Loucy (cell line): ENCODE results near the gene SELENOS.
A peak's percentile ranks its signal among the peaks of the same experiment; 100 is the strongest.

Experiments
- H2AFZ ChIP-seq: fragments of 200-600 bp; sonication (generic); 2 replicates; pipeline ENCODE4 v1.6.0; 2016; ENCODE audit warnings: antibody characterized with exemption, mild to moderate bottlenecking, low read length, moderate library complexity
- H3F3A ChIP-seq: fragments of 200-600 bp; 2 replicates; pipeline ENCODE4 v1.6.0; 2016; ENCODE audit warnings: antibody characterized with exemption, low read depth, mild to moderate bottlenecking
- H3K27me3 ChIP-seq: fragments of 200-600 bp; sonication (generic); 2 replicates; pipeline ENCODE4 v1.6.1; 2014; ENCODE audit warnings: low read length, mild to moderate bottlenecking; ENCODE audit not compliant: insufficient read depth, poor library complexity, severe bottlenecking
- H3K36me3 ChIP-seq: fragments of 200-600 bp; sonication (generic); 2 replicates; pipeline ENCODE4 v1.6.1; 2016; ENCODE audit warnings: low read length; ENCODE audit not compliant: insufficient read depth
- H3K4me1 ChIP-seq: fragments of 200-600 bp; sonication (generic); 2 replicates; pipeline ENCODE4 v1.5.1; 2014; ENCODE audit warnings: low read length, mild to moderate bottlenecking; ENCODE audit not compliant: insufficient read depth, poor library complexity, severe bottlenecking
- H3K4me2 ChIP-seq: fragments of 200-600 bp; sonication (generic); 2 replicates; pipeline ENCODE4 v1.6.0; 2014; ENCODE audit warnings: antibody characterized with exemption, low read length, low read depth, mild to moderate bottlenecking; ENCODE audit not compliant: poor library complexity, severe bottlenecking
- H3K4me3 ChIP-seq: fragments of 200-600 bp; sonication (generic); 2 replicates; pipeline ENCODE4 v1.5.1; 2014; ENCODE audit warnings: low read length, mild to moderate bottlenecking, mixed read lengths; ENCODE audit not compliant: poor library complexity, severe bottlenecking
- H3K79me2 ChIP-seq: fragments of 200-600 bp; sonication (generic); 2 replicates; pipeline ENCODE4 v1.6.1; 2014; ENCODE audit warnings: low read length; ENCODE audit not compliant: insufficient read depth
- H3K9ac ChIP-seq: fragments of 200-600 bp; sonication (generic); 2 replicates; pipeline ENCODE4 v1.6.0; 2014; ENCODE audit warnings: mild to moderate bottlenecking, low read depth, low read length, moderate library complexity; ENCODE audit not compliant: poor library complexity, severe bottlenecking
- H3K9me2 ChIP-seq: fragments of 200-600 bp; sonication (generic); replicated peaks from 2 replicates; pipeline ENCODE4 v1.6.1; 2016; ENCODE audit warnings: low read depth, low read length, mixed read lengths
- H3K9me3 ChIP-seq: fragments of 200-600 bp; sonication (generic); 2 replicates; pipeline ENCODE4 v1.6.1; 2014; ENCODE audit warnings: mild to moderate bottlenecking, antibody characterized with exemption, low read length, low read depth; ENCODE audit not compliant: insufficient read depth
- H4K20me1 ChIP-seq: fragments of 200-600 bp; sonication (generic); 2 replicates; pipeline ENCODE4 v1.6.0; 2014; ENCODE audit warnings: antibody characterized with exemption, low read length, mild to moderate bottlenecking; ENCODE audit not compliant: insufficient read depth, poor library complexity, severe bottlenecking
- CTCF ChIP-seq: fragments of 200-600 bp; sonication (generic); conservative IDR thresholded peaks from 2 replicates; pipeline ENCODE4 v1.5.1; 2014; ENCODE audit warnings: mild to moderate bottlenecking, antibody characterized with exemption, low read length
- EZH2phosphoT487 ChIP-seq: fragments of 200-600 bp; IDR thresholded peaks from 2 replicates; pipeline ENCODE4 v1.6.1; 2018; ENCODE audit warnings: antibody characterized with exemption, mild to moderate bottlenecking, moderate library complexity, borderline replicate concordance

Gene SELENOS

GRCh38 chr15:101251830-101252820, 25.2 kb downstream of the SELENOS start, which contains the start of gene CHSY1:
Gene CHSY1 (minus strand): TSS chr15:101252048. CDS start chr15:101251456, 592 bp downstream.
- H3K36me3 ChIP-seq: no peaks in the 10 kb centered on the region
- peak within 1 kb of the TSS; percentile 94 for H3K4me3 ChIP-seq
- peak within 1 kb of the TSS; percentile 96 for H2AFZ ChIP-seq
- H3K27me3 ChIP-seq: no peaks in the 10 kb centered on the region
- H3K9me2 ChIP-seq: no peaks in the 10 kb centered on the region
- 0 out of 2 replicates have a peak, but pooled peaks cover 6% of the 10 kb centered on the region for H3F3A ChIP-seq
- no peak for TF ChIP-seq CTCF
- H3K9me3 ChIP-seq: no peaks in the 10 kb centered on the region
- peaks cover 58% of the 10 kb centered on the region for H3K4me1 ChIP-seq
- peaks cover 37% of the 10 kb centered on the region for H4K20me1 ChIP-seq
- peaks cover 53% of the 10 kb centered on the region for H3K79me2 ChIP-seq
- peak within 1 kb of the TSS; percentile 96 for H3K4me2 ChIP-seq
- H3K9ac ChIP-seq: peak within 1 kb of the TSS; percentile 92

GRCh38 chr15:101250873-101251829, 26.1 kb downstream of the SELENOS start:
- Histone ChIP-seq H3K4me1 (peaks cover 67% of the 10 kb centered on the region), H3K79me2 (peaks cover 63% of the 10 kb centered on the region)

More at GRCh38 chr15:101250873-101251829, 26.1 kb downstream of the SELENOS start:
- Histone ChIP-seq H3F3A (0 out of 2 replicates have a peak, but pooled peaks cover 6% of the 10 kb centered on the region), H3K4me2 (peak overlapping the region; percentile 96), H3K27me3 (no peaks in the 10 kb centered on the region), H3K9ac (peak overlapping the region; percentile 92), H2AFZ (0 out of 2 replicates have a peak overlapping the region, but pooled peaks have one; percentile 54), H3K9me2 (no peaks in the 10 kb centered on the region), H3K36me3 (no peaks in the 10 kb centered on the region), H4K20me1 (peaks cover 46% of the 10 kb centered on the region), H3K4me3 (peak overlapping the region; percentile 94), H3K9me3 (no peaks in the 10 kb centered on the region)
- TF ChIP-seq EZH2phosphoT487: no peak
- TF ChIP-seq CTCF: no peak
